K562 (cell line): ENCODE results near the gene KMT2A. TPM values are rescaled to one million over a fixed set of nuclear protein-coding genes. Genes with fewer than 3 reads are reported as not detected.

Experiments used
- DDX20 ChIP-seq: fragments of 450-650 bp; IDR thresholded peaks from 2 replicates; pipeline ENCODE4 v1.6.1; 2016; ENCODE audit warnings: missing genetic modification characterization, low read depth, mild to moderate bottlenecking, missing compliant biosample characterization, moderate library complexity
- DNMT1 ChIP-seq: fragments of 450-650 bp; IDR thresholded peaks from 2 replicates; pipeline ENCODE4 v1.6.1; 2016; ENCODE audit warnings: antibody characterized with exemption, mild to moderate bottlenecking
- GATAD2B ChIP-seq: fragments of 450-650 bp; IDR thresholded peaks from 2 replicates; pipeline ENCODE4 v1.6.1; 2017; ENCODE audit warnings: mild to moderate bottlenecking, borderline replicate concordance
- RFX1 ChIP-seq: fragments of 450-650 bp; IDR thresholded peaks from 2 replicates; pipeline ENCODE4 v1.6.1; 2016; ENCODE audit warnings: mild to moderate bottlenecking, moderate library complexity
- RFX5 ChIP-seq: IDR thresholded peaks from 2 replicates; pipeline ENCODE4 v1.6.1; 2011; ENCODE audit warnings: low read depth, mild to moderate bottlenecking, improper control_type of control experiment, low read length
- ZNF133 ChIP-seq: fragments of 250-450 bp; sonication (Bioruptor Pico); IDR thresholded peaks from 2 replicates; pipeline ENCODE4 v1.4.0; 2020; ENCODE audit warnings: mild to moderate bottlenecking
- ZNF146 ChIP-seq: IDR thresholded peaks from one replicate; pipeline ENCODE4 v1.6.1; 2018; ENCODE audit warnings: missing compliant biosample characterization; ENCODE audit not compliant: unreplicated experiment
- ZNF23 ChIP-seq: fragments of 250-450 bp; sonication (Bioruptor Pico); IDR thresholded peaks from 2 replicates; pipeline ENCODE4 v1.4.0; 2020; ENCODE audit warnings: mild to moderate bottlenecking
- ZNF586 ChIP-seq: fragments of 450-650 bp; formaldehyde crosslinking; conservative IDR thresholded peaks from 2 replicates; pipeline ENCODE4 v1.4.0; 2020; ENCODE audit warnings: mild to moderate bottlenecking, moderate library complexity
- ZNF707 ChIP-seq: fragments of 250-450 bp; sonication (Bioruptor Pico); conservative IDR thresholded peaks from 2 replicates; pipeline ENCODE4 v1.8.0; 2022; ENCODE audit warnings: inconsistent platforms, mild to moderate bottlenecking, moderate library complexity
- polyA plus RNA-seq, 8 experiments: library from polyadenylated mRNA; depleted of rRNA in 4 of 8; stranded (reverse) in 5 of 8; unstranded in 3 of 8; fragments of >200 nt; fragmentation: Nextera tagmentation in 2 of 8; fragmentation: Illumina TruSeq in 1 of 8; extraction: Ambion mirVana in 2 of 8; extraction: Trizol in 1 of 8; gene quantifications; 2 replicates each; pipeline versions ENCODE4 v1.2.1 to v1.2.3, GENCODE V29; 2011 to 2014; ENCODE audit warnings: inconsistent platforms in 1 of 8, missing spikeins in 1 of 8
- total RNA-seq, 7 experiments: library from RNA; depleted of rRNA in 6 of 7; stranded (reverse); fragments of >200 nt in 6 of 7; fragmentation: Illumina TruSeq in 2 of 7; extraction: Trizol in 2 of 7; gene quantifications; 2 replicates each; pipeline versions ENCODE4 v1.2.1 to v1.2.3, GENCODE V29; 2011 to 2021; ENCODE audit warnings: low replicate concordance in 1 of 7
- TF ChIP-seq, protein P1 (sequence below): fragments of 450-650 bp; formaldehyde crosslinking; IDR thresholded peaks from 2 replicates; pipeline ENCODE4 v1.4.0; 2022; ENCODE audit warnings: mild to moderate bottlenecking, moderate library complexity
- TF ChIP-seq, protein P2 (sequence below): sonication (generic); formaldehyde crosslinking; IDR thresholded peaks from 2 replicates; pipeline ENCODE4 v1.8.1; 2023; ENCODE audit warnings: missing genetic modification reagents, mild to moderate bottlenecking, borderline replicate concordance
- TF ChIP-seq, protein P3 (sequence below): fragments of 250-450 bp; sonication (Bioruptor Pico); IDR thresholded peaks from 2 replicates; pipeline ENCODE4 v1.5.0; 2022; ENCODE audit warnings: mild to moderate bottlenecking
- TF ChIP-seq, protein P4 (sequence below): fragments of 450-650 bp; IDR thresholded peaks from 2 replicates; pipeline ENCODE4 v1.7.1; 2018; ENCODE audit warnings: mild to moderate bottlenecking, low read depth; ENCODE audit not compliant: partially characterized antibody
- TF ChIP-seq, protein P5 (sequence below), 2 experiments: fragments of 250-450 bp in 1 of 2; fragments of 450-650 bp in 1 of 2; sonication (Bioruptor Pico) in 1 of 2; IDR thresholded peaks; 2 replicates each; pipeline versions ENCODE4 v1.6.1 to v1.8.0; 2016 to 2021; ENCODE audit warnings: mild to moderate bottlenecking in 2 of 2, moderate library complexity in 2 of 2, missing compliant biosample characterization in 1 of 2, missing genetic modification characterization in 1 of 2

Gene KMT2A
- total and polyA plus RNA-seq, 9 of the 15 experiments (the other 6 are each of a cell fraction or from before 2014, with no cell fraction given), result 9.6 to 59.9 (median 32.6) TPM

DNA sequence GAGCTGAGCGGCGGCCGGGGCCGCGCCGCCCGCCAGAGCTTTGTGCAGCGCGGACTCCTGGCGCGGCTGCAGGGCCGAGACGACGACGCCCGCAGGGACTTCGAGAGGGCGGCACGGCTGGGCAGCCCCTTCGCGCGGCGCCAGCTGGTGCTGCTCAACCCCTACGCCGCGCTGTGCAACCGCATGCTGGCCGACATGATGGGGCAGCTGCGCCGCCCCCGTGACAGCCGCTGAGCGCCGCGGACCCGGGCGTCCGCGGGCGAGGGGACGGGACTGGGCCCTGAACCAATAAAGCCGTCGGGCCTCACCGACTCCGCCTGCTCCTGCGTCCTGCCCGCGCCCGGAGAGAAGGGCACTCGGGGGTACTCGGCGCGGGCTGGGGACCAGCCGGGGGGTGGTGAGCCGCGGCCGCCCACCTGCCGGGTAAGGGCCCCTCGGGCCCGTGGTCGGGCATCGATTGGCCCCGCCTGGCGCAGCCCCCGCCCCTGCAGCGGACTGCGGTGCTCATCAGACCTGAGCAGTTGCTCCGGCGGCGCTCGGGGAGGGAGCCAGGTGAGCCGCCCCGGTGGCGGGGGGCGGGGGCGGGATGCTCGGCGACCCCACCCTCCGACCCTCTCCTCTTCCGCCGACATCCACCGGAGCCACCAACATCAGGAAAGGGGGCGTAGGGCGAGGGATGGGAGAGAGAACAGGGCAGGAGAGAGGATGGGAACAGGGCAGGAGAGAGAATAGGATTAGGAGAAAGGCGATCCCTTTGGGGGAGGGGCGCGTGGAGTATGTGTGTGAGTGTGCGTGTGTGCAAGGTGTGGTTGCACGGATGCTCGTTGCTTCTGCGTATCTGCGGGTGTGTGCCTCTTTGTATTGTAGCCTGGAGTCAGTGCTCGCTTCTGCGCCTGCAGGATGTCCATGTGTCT is 94.6 kb downstream of the KMT2A start, which contains the start of gene TMEM25 (continued):
- TF ChIP-seq, protein P1, sequence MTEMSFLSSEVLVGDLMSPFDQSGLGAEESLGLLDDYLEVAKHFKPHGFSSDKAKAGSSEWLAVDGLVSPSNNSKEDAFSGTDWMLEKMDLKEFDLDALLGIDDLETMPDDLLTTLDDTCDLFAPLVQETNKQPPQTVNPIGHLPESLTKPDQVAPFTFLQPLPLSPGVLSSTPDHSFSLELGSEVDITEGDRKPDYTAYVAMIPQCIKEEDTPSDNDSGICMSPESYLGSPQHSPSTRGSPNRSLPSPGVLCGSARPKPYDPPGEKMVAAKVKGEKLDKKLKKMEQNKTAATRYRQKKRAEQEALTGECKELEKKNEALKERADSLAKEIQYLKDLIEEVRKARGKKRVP (CRISPR knock-in tag), result no peak
- TF ChIP-seq ZNF23 (CRISPR knock-in tag), result no peak
- no peak for TF ChIP-seq RFX5
- TF ChIP-seq DDX20 (tag), result no peak
- TF ChIP-seq ZNF707 (CRISPR knock-in tag), result no peak
- TF ChIP-seq, protein P2, sequence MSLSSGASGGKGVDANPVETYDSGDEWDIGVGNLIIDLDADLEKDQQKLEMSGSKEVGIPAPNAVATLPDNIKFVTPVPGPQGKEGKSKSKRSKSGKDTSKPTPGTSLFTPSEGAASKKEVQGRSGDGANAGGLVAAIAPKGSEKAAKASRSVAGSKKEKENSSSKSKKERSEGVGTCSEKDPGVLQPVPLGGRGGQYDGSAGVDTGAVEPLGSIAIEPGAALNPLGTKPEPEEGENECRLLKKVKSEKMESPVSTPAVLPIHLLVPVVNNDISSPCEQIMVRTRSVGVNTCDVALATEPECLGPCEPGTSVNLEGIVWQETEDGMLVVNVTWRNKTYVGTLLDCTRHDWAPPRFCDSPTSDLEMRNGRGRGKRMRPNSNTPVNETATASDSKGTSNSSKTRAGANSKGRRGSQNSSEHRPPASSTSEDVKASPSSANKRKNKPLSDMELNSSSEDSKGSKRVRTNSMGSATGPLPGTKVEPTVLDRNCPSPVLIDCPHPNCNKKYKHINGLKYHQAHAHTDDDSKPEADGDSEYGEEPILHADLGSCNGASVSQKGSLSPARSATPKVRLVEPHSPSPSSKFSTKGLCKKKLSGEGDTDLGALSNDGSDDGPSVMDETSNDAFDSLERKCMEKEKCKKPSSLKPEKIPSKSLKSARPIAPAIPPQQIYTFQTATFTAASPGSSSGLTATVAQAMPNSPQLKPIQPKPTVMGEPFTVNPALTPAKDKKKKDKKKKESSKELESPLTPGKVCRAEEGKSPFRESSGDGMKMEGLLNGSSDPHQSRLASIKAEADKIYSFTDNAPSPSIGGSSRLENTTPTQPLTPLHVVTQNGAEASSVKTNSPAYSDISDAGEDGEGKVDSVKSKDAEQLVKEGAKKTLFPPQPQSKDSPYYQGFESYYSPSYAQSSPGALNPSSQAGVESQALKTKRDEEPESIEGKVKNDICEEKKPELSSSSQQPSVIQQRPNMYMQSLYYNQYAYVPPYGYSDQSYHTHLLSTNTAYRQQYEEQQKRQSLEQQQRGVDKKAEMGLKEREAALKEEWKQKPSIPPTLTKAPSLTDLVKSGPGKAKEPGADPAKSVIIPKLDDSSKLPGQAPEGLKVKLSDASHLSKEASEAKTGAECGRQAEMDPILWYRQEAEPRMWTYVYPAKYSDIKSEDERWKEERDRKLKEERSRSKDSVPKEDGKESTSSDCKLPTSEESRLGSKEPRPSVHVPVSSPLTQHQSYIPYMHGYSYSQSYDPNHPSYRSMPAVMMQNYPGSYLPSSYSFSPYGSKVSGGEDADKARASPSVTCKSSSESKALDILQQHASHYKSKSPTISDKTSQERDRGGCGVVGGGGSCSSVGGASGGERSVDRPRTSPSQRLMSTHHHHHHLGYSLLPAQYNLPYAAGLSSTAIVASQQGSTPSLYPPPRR (CRISPR knock-in tag), result no peak; the same call in 1 of the 2 replicates
- TF ChIP-seq DNMT1, result no peak
- TF ChIP-seq, protein P3, sequence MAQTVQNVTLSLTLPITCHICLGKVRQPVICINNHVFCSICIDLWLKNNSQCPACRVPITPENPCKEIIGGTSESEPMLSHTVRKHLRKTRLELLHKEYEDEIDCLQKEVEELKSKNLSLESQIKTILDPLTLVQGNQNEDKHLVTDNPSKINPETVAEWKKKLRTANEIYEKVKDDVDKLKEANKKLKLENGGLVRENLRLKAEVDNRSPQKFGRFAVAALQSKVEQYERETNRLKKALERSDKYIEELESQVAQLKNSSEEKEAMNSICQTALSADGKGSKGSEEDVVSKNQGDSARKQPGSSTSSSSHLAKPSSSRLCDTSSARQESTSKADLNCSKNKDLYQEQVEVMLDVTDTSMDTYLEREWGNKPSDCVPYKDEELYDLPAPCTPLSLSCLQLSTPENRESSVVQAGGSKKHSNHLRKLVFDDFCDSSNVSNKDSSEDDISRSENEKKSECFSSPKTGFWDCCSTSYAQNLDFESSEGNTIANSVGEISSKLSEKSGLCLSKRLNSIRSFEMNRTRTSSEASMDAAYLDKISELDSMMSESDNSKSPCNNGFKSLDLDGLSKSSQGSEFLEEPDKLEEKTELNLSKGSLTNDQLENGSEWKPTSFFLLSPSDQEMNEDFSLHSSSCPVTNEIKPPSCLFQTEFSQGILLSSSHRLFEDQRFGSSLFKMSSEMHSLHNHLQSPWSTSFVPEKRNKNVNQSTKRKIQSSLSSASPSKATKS (CRISPR knock-in tag), result no peak
- TF ChIP-seq ZNF146 (CRISPR knock-in tag), result no peak
- TF ChIP-seq, protein P4, sequence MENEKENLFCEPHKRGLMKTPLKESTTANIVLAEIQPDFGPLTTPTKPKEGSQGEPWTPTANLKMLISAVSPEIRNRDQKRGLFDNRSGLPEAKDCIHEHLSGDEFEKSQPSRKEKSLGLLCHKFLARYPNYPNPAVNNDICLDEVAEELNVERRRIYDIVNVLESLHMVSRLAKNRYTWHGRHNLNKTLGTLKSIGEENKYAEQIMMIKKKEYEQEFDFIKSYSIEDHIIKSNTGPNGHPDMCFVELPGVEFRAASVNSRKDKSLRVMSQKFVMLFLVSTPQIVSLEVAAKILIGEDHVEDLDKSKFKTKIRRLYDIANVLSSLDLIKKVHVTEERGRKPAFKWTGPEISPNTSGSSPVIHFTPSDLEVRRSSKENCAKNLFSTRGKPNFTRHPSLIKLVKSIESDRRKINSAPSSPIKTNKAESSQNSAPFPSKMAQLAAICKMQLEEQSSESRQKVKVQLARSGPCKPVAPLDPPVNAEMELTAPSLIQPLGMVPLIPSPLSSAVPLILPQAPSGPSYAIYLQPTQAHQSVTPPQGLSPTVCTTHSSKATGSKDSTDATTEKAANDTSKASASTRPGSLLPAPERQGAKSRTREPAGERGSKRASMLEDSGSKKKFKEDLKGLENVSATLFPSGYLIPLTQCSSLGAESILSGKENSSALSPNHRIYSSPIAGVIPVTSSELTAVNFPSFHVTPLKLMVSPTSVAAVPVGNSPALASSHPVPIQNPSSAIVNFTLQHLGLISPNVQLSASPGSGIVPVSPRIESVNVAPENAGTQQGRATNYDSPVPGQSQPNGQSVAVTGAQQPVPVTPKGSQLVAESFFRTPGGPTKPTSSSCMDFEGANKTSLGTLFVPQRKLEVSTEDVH, result no peak
- TF ChIP-seq ZNF586 (CRISPR knock-in tag), result no peak
- TF ChIP-seq, protein P5, sequence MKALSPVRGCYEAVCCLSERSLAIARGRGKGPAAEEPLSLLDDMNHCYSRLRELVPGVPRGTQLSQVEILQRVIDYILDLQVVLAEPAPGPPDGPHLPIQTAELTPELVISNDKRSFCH (CRISPR knock-in tag; IDR thresholded peaks at IDR 0.05), result no peak
- TF ChIP-seq, protein P5 (tag; IDR thresholded peaks at IDR 0.05), result no peak
- no peak for TF ChIP-seq RFX1
- no peak; the same call in 1 of the 2 replicates for TF ChIP-seq GATAD2B
- no peak for TF ChIP-seq ZNF133 (CRISPR knock-in tag)
